Muscle of arm (tissue), 14 donors: ENCODE results near the gene C2CD5. TPM values are rescaled to one million over a fixed set of nuclear protein-coding genes. Genes with fewer than 3 reads are reported as not detected.
A peak's percentile ranks its signal among the peaks of the same experiment; 100 is the strongest.
"Not testable (repeated sequence)": the region's sequence is repeated elsewhere in the genome, so short reads cannot be mapped to it uniquely, and the experiment has no call there.

Experiments used
- DNase-seq: peaks from one replicate; pipeline ENCODE4 v3.0.0-alpha.2; 2013
- long read RNA-seq, 11 donors: transcript quantifications; one replicate each; lab custom pipeline, GENCODE V29; 2026
- polyA plus RNA-seq, 12 donors: library from polyadenylated mRNA; unstranded; fragments of 120-200 nt; gene quantifications; one replicate each; pipeline ENCODE4 v1.2.1, GENCODE V29; 2013; ENCODE audit not compliant: insufficient read length in 12 of 12

Gene C2CD5, protein sequence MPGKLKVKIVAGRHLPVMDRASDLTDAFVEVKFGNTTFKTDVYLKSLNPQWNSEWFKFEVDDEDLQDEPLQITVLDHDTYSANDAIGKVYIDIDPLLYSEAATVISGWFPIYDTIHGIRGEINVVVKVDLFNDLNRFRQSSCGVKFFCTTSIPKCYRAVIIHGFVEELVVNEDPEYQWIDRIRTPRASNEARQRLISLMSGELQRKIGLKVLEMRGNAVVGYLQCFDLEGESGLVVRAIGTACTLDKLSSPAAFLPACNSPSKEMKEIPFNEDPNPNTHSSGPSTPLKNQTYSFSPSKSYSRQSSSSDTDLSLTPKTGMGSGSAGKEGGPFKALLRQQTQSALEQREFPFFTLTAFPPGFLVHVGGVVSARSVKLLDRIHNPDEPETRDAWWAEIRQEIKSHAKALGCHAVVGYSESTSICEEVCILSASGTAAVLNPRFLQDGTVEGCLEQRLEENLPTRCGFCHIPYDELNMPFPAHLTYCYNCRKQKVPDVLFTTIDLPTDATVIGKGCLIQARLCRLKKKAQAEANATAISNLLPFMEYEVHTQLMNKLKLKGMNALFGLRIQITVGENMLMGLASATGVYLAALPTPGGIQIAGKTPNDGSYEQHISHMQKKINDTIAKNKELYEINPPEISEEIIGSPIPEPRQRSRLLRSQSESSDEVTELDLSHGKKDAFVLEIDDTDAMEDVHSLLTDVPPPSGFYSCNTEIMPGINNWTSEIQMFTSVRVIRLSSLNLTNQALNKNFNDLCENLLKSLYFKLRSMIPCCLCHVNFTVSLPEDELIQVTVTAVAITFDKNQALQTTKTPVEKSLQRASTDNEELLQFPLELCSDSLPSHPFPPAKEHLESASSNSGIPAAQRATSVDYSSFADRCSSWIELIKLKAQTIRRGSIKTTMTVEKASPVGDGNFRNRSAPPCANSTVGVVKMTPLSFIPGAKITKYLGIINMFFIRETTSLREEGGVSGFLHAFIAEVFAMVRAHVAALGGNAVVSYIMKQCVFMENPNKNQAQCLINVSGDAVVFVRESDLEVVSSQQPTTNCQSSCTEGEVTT
- 10 to 100 TPM in 11 of 12 donors, not detected in 1; 23.9 to 58.6 (median 37.6) TPM for polyA plus RNA-seq
- long read RNA-seq, donor 1, full-length matches to known transcripts = 3 of 27 reads
- long read RNA-seq, donor 1, partial matches to known transcripts = 24 of 27 reads
- long read RNA-seq, donor 1, other reads (novel, unspliced or antisense) = 0 of 27 reads
- long read RNA-seq, donor 2 = 0 reads
- long read RNA-seq, donor 3, partial matches to known transcripts = 0 of 2 reads
- long read RNA-seq, donor 3, other reads (novel, unspliced or antisense) = 0 of 2 reads
- long read RNA-seq, donor 4, full-length matches to known transcripts = 2 of 2 reads
- long read RNA-seq, donor 4, partial matches to known transcripts = 0 of 2 reads
- long read RNA-seq, donor 4, other reads (novel, unspliced or antisense) = 0 of 2 reads
- long read RNA-seq, donor 5 = 0 reads
- long read RNA-seq, donor 6 = 0 reads
- long read RNA-seq, donor 7 = 0 reads
- long read RNA-seq, donor 8 = 0 reads
- long read RNA-seq, donor 9 = 0 reads
- long read RNA-seq, donor 10, full-length matches to known transcripts = 1 of 1 reads
- long read RNA-seq, donor 10, partial matches to known transcripts = 0 of 1 reads
- long read RNA-seq, donor 10, other reads (novel, unspliced or antisense) = 0 of 1 reads
- long read RNA-seq, donor 11, partial matches to known transcripts = 0 of 1 reads
- long read RNA-seq, donor 11, other reads (novel, unspliced or antisense) = 0 of 1 reads

- peak; percentile 99 for DNase-seq
These were observed at the start of gene C2CD5 for GRCh38 chr12:22544038-22544979. C2CD5 (minus strand) TSS chr12:22544542; CDS start chr12:22544150, 392 bp downstream.

DNA sequence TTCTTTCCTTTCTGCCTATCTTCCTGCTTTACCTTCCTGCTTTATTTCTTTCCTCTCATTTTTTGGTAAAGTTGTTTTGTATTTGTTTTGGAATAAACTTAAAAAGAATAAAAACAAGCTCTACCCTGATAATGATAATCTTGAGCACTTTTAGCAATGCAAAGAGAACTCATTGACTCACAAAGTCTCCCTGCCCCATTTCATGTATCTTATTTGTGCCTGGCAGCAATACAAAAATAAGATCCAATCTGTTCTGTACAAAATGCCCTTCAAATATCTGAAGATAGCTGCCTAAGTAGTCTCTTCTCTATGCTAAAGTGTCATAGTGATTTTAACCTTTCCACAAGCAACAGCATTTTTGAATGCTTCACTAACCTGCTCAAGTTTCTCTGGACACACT, 49.5 kb upstream of the C2CD5 start:
- DNase-seq = no peak

- DNase-seq = no peak
These were observed 44.5 kb upstream of the C2CD5 start for GRCh38 chr12:22588817-22589216.

GRCh38 chr12:22578328-22578727, 34.0 kb upstream of the C2CD5 start:
- DNase-seq = no peak

DNA sequence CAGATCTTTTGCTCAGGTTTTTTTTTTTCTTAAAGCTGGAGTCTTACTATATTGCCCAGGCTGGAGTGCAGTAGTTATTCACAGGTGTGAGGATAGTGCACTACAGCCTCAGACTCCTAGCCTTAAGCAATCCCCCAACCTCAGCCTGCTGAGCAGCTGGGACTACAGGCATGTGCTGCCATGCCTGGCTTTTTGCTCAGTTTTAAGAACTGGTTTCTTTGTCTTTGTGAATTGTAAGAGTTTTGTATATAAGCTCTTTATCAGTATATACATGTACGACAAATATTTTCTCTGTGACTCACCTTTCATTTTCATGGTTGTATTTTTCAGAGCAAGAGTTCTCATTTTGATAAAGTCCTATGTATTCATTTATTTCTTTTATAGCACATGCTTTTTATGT, 33.3 kb upstream of the C2CD5 start:
- no peak for DNase-seq

GRCh38 chr12:22576473-22576872, 32.1 kb upstream of the C2CD5 start:
- DNase-seq = no peak

DNA sequence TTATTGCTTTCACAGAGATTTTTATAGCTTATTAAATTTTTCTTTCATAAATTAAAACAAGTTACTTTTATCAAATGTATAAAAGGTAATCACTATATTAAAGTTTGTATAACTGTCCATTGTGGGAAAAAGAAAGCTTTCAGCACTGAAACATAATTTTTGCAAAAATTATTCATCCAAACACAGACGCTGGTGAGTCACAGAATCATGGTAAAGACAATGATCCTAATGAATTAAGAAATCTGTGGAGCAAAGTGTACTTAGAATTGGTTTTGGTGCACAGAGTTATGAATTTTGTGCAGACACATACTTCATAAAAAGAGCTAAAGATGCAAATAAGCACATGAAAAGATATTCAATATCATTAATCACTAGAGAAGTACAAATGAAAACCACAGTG, 31.7 kb upstream of the C2CD5 start:
- DNase-seq = no peak

- no peak for DNase-seq
These were observed 30.6 kb upstream of the C2CD5 start for GRCh38 chr12:22574921-22575320.

GRCh38 chr12:22573181-22573580, 28.8 kb upstream of the C2CD5 start:
- no peak for DNase-seq

GRCh38 chr12:22569253-22569652, 24.9 kb upstream of the C2CD5 start:
- no peak for DNase-seq

DNA sequence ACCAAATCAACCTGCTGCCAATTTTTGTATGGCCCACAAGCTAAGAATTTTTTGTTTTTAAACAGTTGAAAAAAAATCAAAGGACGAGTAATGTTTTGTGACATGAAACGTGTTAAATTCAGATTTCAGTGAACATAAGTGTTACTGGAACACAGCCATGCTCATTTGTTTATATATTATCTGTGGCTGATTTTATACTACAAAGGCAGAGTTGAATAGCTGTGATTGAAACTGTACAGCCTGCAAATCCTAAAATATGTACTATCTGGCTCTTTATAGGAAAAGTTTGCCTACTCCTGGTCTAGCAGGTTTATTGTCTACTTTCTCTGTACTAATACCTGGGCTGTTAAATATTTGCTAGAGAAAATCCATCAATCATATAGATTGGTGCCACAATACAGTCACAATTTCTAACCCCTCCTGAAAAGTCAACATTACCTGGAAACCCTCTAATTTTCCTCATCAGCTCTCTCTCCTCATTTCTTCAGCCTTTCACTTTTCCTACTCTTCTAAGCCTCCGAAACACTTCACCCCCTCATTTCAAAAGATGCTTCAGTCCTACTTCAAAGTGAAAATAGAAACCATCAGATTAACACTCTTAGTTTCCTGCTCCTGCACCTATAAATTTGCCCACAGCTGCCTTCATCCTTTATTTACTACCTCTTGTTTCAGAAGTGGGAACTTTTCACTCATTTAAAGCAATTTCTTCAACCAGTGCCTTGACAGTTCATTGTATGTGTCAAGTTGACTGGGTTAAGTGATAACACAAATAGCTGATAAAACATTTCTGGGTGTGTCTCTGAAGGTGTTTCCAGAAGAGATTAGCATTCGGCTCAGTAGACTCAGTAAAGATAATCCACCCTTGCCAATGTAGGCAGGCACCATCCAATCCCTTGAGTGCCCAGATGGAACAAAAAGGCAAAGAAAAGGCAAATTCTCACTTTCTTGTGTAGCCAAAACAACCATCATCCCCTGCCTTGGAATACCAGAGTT, 18.0 kb upstream of the C2CD5 start:
- DNase-seq = no peak

GRCh38 chr12:22554750-22555149, 10.4 kb upstream of the C2CD5 start:
- not testable (repeated sequence) for DNase-seq

DNA sequence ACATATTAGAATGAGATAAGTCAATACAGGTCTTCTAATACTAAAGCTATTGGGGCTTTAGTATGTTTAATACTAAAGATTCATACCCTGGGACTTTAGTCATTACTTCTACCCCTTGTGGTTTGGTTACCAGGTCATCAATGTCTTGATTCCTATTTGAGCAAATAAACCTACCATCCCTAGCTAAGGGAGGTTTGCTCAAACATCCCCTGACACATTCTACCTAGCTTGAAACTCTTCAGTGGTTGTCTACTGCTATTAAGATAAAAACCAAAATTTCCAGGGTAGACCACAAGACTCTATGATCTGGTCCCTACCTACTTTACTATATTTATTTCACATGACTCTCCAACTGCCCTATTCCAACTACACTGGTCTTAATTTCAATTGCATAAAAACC, 7.3 kb upstream of the C2CD5 start:
- DNase-seq = no peak

DNA sequence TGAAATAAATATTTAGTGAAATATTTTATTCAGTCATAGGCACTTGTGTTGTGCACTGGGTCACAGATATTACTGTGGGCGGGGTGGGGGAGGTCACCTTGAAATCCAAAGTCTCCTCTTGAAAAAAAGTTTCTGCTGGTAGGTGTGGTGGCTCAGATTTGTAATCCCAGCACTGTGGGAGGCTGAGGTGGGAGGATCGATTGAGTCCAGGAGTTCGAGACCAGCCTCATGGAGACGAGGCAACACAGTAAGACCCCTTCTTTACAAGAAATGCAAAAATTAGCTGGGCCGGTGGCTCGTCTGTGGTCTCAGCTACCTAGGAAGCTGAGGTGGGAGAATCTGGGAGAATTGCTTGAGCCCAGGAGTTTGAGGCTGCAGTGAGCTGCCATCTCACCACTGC, 913 bp upstream of the C2CD5 start:
- DNase-seq = no peak

DNA sequence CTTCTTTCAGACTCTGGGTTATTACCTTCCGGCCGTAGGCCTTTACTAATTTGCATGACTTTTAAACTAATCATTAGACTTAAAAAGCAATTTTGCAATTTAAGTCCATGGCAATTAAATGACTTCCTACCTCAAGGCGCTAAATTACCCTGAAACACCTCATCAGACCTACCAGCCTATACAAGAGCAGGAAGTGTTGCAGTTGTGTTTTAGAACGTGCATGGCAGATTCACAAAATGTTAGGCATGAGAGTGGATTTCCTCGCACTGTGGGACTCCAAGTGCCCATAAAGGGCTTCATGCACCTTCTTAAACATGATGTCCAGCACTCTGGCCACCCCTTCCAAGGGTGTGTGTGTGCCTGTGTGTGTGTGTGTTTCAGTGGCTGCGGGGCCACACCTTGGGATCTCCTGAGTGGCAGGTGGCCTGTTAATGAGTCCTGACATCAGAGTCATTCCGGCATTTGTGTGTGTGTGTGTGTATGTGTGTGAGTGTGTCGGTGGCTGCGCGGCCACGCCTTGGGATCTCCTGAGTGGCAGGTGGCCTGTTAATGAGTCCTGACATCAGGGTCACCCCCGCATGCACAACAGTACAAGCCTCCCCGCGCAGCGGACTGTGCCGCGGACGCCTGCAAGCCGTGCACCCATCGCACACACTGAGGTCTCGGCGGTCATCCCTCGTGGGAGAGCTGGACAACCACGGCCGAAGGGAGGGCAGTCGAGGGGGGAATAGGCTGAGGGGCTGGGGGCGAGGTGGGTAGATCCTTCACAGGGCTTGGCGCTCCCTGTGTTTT, 900 bp downstream of the C2CD5 start:
- no peak for DNase-seq

- no peak for DNase-seq
These were observed 2.7 kb downstream of the C2CD5 start for GRCh38 chr12:22541496-22542155.

GRCh38 chr12:22539055-22539454, 5.3 kb downstream of the C2CD5 start:
- DNase-seq = no peak
